Measurements from ENCODE around the gene SBK1.
"Not testable (repeated sequence)": the region's sequence is repeated elsewhere in the genome, so short reads cannot be mapped to it uniquely, and the experiment has no call there.

SBK1 gene

GRCh38 chr16:28363408-28363807, 71.1 kb downstream of the SBK1 start, which contains the start of gene NPIPB6:
NPIPB6 (minus strand) TSS chr16:28363508; CDS start chr16:28362822, 686 bp downstream.
- TF ChIP-seq CTCF (IDR thresholded peaks at IDR 0.05), result not testable (repeated sequence)

All from LNCAP (cell line).